Panc1 (cell line): ENCODE results near the gene ACOT8.
A peak's percentile ranks its signal among the peaks of the same experiment; 100 is the strongest.

Experiments used
- CTCF ChIP-seq: fragments of 450-650 bp; IDR thresholded peaks from 2 replicates; pipeline ENCODE4 v1.5.1; 2017; ENCODE audit warnings: mild to moderate bottlenecking
- POLR2AphosphoS5 ChIP-seq: IDR thresholded peaks from 2 replicates; pipeline ENCODE4 v1.6.1; 2012; ENCODE audit warnings: mild to moderate bottlenecking, low read depth, low read length, moderate library complexity

- TF ChIP-seq CTCF (no peak), POLR2AphosphoS5 (peak; percentile 45; the same call in 1 of the 2 replicates)
Measured at GRCh38 chr20:45848969-45849582, 8.1 kb downstream of the ACOT8 start.
